PC-3 (cell line): Measurements from ENCODE around the gene GHRH. TPM values are rescaled to one million over a fixed set of nuclear protein-coding genes. Genes with fewer than 3 reads are reported as not detected.

ENCODE experiments used
- ATAC-seq: fragments of 200-7000 bp; cut with Tn5 transposase; 2 replicates; pipeline ENCODE4 v1.9.1; 2020; ENCODE audit warnings: mild to moderate bottlenecking, moderate library complexity
- BruUV-seq: library from RNA; stranded (reverse); fragments of 400-500 nt; replicated peaks from 2 replicates; lab custom pipeline; 2021; lab: Mats Ljungman, UMichigan
- CTCF ChIA-PET: fragments of 300-600 bp; sonication (Branson Sonifier 250); formaldehyde crosslinking; loops from one replicate; lab custom pipeline; 2022; ENCODE audit warnings: antibody characterized with exemption; lab: Charles Lee
- POLR2A ChIA-PET: fragments of 300-600 bp; sonication (Branson Sonifier 250); formaldehyde crosslinking; loops from one replicate; lab custom pipeline; 2022; ENCODE audit warnings: antibody characterized with exemption; ENCODE audit not compliant: unreplicated experiment; lab: Charles Lee
- DNase-seq: peaks from one replicate; pipeline ENCODE4 v3.0.0-alpha.2; 2015
- H2AFZ ChIP-seq: fragments of 300-600 bp; sonication (generic); 2 replicates; pipeline ENCODE4 v1.6.0; 2016; ENCODE audit warnings: antibody characterized with exemption, low read length
- H3F3A ChIP-seq: fragments of 300-600 bp; sonication (generic); one replicate; pipeline ENCODE4 v1.6.0; 2017; ENCODE audit warnings: antibody characterized with exemption, low read length, control low read depth, mild to moderate bottlenecking; ENCODE audit not compliant: unreplicated experiment
- H3K27ac ChIP-seq: fragments of 300-600 bp; sonication (generic); 2 replicates; pipeline ENCODE4 v1.5.1; 2016; ENCODE audit warnings: mild to moderate bottlenecking, low read length
- H3K27me3 ChIP-seq: fragments of 300-600 bp; sonication (generic); 2 replicates; pipeline ENCODE4 v1.6.1; 2016; ENCODE audit warnings: low read length, mixed read lengths
- H3K36me3 ChIP-seq: fragments of 300-600 bp; sonication (generic); 2 replicates; pipeline ENCODE4 v1.6.1; 2016; ENCODE audit warnings: low read depth, mixed run types, low read length, mixed read lengths
- H3K4me1 ChIP-seq: fragments of 300-600 bp; sonication (generic); 2 replicates; pipeline ENCODE4 v1.5.1; 2016; ENCODE audit warnings: low read length; ENCODE audit not compliant: insufficient read depth
- H3K4me2 ChIP-seq: fragments of 300-600 bp; sonication (generic); 2 replicates; pipeline ENCODE4 v1.6.0; 2016; ENCODE audit warnings: low read length
- H3K4me3 ChIP-seq: fragments of 300-600 bp; sonication (generic); 2 replicates; pipeline ENCODE4 v1.5.1; 2016; ENCODE audit warnings: mild to moderate bottlenecking, low read length, mixed read lengths
- H3K79me2 ChIP-seq: fragments of 300-600 bp; sonication (generic); 2 replicates; pipeline ENCODE4 v1.6.1; 2017; ENCODE audit warnings: low read length, mixed read lengths
- H3K9ac ChIP-seq: fragments of 300-600 bp; sonication (generic); 2 replicates; pipeline ENCODE4 v1.6.0; 2016; ENCODE audit warnings: mild to moderate bottlenecking, low read length
- H3K9me2 ChIP-seq: fragments of 300-600 bp; sonication (generic); replicated peaks from 2 replicates; pipeline ENCODE4 v1.6.1; 2016; ENCODE audit warnings: mixed run types, low read length, mixed read lengths
- H3K9me3 ChIP-seq: fragments of 300-600 bp; sonication (generic); 2 replicates; pipeline ENCODE4 v1.6.1; 2016; ENCODE audit warnings: low read length, mixed read lengths
- H4K20me1 ChIP-seq: fragments of 300-600 bp; sonication (generic); 2 replicates; pipeline ENCODE4 v1.6.1; 2016; ENCODE audit warnings: low read length, mixed read lengths
- EZH2 ChIP-seq: fragments of 300-600 bp; sonication (generic); IDR thresholded peaks from one replicate; pipeline ENCODE4 v1.6.1; 2017; ENCODE audit warnings: antibody characterized with exemption, mild to moderate bottlenecking, low read length; ENCODE audit not compliant: unreplicated experiment
- EZH2phosphoT487 ChIP-seq: fragments of 300-600 bp; sonication (generic); IDR thresholded peaks from 2 replicates; pipeline ENCODE4 v1.6.1; 2018; ENCODE audit warnings: mild to moderate bottlenecking, antibody characterized with exemption, low read length, borderline replicate concordance
- intact Hi-C: fragments of 100-400 bp; cut with micrococcal nuclease; formaldehyde crosslinking; loops from 2 replicates; pipeline ENCODE4 v1.9.0; 2023
- total RNA-seq: library from RNA; depleted of rRNA; stranded (reverse); fragments of >200 nt; gene quantifications from 2 replicates; pipeline ENCODE4 v1.2.3, GENCODE V29; 2014
- TF ChIP-seq, protein P1 (sequence below): fragments of 300-600 bp; sonication (generic); conservative IDR thresholded peaks from 2 replicates; pipeline ENCODE4 v1.5.1; 2017; ENCODE audit warnings: antibody characterized with exemption, low read depth, mild to moderate bottlenecking, low read length

The GHRH gene
- total RNA-seq, 1 experiment from 2014 or later, result not detected

DNA sequence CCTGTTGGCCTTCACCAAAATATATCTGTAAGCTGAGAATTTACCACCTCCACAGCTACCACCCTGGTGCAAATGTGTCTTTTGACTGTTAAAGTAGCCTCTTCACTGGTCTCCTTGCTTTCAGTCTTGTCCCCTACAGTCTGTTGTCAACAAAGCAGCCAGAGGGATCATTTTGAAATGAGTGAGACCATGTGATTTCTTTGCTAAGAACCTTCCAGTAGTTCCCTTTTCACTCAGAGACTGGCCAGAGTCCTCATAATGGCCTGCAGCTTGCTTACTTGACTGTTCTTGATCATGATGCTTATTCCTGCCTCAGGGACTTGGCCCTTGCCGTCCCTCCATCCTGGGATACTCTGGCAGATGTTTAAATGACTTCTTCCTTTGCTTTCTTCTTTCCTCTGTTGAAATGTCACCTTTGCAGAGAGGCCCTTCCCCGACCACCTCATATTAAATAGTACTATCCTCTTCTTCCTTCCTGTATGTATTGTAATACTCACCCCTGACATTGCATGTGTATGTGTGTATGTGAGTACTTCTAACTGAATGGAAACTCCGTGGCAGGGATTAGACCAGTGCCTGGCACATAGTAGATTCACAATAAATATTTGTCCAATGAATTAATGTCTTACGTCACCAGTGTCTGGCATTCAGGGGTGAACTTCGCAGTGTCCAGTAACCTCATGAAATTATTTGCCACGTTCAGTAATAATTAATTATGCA, 32.8 kb upstream of the GHRH start:
- ATAC-seq (peak; percentile 46), DNase-seq (no peak)
- Histone ChIP-seq H3K4me2 (peak overlapping the region; percentile 52), H3K4me1 (peaks cover 54% of the 10 kb centered on the region), H3K9me3 (no peaks in the 10 kb centered on the region), H3K9ac (peak overlapping the region; percentile 39), H3K36me3 (peaks cover 12% of the 10 kb centered on the region; the same call in 1 of the 2 replicates), H3K79me2 (peaks cover 88% of the 10 kb centered on the region), H3F3A (peaks cover 19% of the 10 kb centered on the region), H2AFZ (no peak overlapping the region), H3K9me2 (no peaks in the 10 kb centered on the region), H4K20me1 (no peaks in the 10 kb centered on the region), H3K27me3 (no peaks in the 10 kb centered on the region), H3K4me3 (peak overlapping the region; percentile 1; the same call in 1 of the 2 replicates), H3K27ac (peak overlapping the region; percentile 84)
- ChIA-PET POLR2A (interaction anchor here (0.6 kb wide), 1 partner anchor 248 kb away, joined by 3 read pairs; no protein-coding TSS in a partner anchor), CTCF (interaction anchor here (0.6 to 1.0 kb wide), 2 partner anchors 50 to 86 kb away, joined by 4 to 8 read pairs; no protein-coding TSS in a partner anchor)
- intact Hi-C loops, result loop anchor here (2.0 kb wide), 1 partner anchor 86 kb away; no protein-coding TSS in a partner anchor
- TF ChIP-seq EZH2phosphoT487, result no peak
- TF ChIP-seq EZH2, result no peak
- TF ChIP-seq, protein P1, sequence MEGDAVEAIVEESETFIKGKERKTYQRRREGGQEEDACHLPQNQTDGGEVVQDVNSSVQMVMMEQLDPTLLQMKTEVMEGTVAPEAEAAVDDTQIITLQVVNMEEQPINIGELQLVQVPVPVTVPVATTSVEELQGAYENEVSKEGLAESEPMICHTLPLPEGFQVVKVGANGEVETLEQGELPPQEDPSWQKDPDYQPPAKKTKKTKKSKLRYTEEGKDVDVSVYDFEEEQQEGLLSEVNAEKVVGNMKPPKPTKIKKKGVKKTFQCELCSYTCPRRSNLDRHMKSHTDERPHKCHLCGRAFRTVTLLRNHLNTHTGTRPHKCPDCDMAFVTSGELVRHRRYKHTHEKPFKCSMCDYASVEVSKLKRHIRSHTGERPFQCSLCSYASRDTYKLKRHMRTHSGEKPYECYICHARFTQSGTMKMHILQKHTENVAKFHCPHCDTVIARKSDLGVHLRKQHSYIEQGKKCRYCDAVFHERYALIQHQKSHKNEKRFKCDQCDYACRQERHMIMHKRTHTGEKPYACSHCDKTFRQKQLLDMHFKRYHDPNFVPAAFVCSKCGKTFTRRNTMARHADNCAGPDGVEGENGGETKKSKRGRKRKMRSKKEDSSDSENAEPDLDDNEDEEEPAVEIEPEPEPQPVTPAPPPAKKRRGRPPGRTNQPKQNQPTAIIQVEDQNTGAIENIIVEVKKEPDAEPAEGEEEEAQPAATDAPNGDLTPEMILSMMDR, result no peak
- BruUV-seq, result TSS peak; percentile 84

DNA sequence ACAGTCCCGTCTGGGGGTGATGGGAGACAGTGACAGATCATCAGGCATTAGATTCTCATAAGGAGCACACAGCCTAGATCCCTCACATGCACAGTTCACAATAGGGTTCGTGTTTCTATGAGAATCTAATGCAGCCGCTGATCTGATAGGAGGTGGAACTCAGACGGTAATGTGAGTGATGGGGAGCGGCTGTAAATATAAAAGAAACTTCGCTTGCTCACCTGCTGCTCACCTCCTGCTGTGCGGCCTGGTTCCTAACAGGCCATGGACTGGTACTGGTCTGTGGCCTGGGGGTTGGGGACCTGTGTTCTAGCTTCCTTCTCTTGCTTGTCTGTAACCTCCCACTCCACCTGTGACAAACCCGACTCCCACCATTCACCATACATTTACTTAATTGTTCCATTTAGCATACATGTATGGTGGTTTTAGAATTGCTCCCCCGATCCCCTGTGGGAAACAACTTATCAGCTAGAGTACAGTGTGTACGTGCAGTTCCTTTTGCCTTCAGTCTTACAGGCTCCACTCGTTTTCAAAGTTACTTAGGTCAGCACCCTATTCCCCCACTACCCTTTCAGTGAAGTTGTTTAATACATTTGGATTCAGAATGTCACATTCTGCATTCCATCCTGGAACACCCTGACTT, 31.8 kb upstream of the GHRH start:
- TF ChIP-seq EZH2 (no peak), EZH2phosphoT487 (no peak)
- TF ChIP-seq, protein P1, result no peak
- intact Hi-C loops, result no loop called here
- ATAC-seq (no peak), DNase-seq (no peak)
- peaks cover 19% of the 10 kb centered on the region for H3F3A ChIP-seq
- no peaks in the 10 kb centered on the region for H3K9me3 ChIP-seq
- peaks cover 54% of the 10 kb centered on the region for H3K4me1 ChIP-seq
- no peak overlapping the region for H3K9ac ChIP-seq
- no TSS peak for BruUV-seq
- no peak overlapping the region for H2AFZ ChIP-seq
- CTCF ChIA-PET, result no interaction called here
- H4K20me1 ChIP-seq, result no peaks in the 10 kb centered on the region
- H3K9me2 ChIP-seq, result no peaks in the 10 kb centered on the region
- H3K27ac ChIP-seq, result peak overlapping the region; percentile 84
- H3K4me2 ChIP-seq, result peak overlapping the region; percentile 52
- H3K36me3 ChIP-seq, result peaks cover 8% of the 10 kb centered on the region; the same call in 1 of the 2 replicates
- POLR2A ChIA-PET, result no interaction called here
- peaks cover 81% of the 10 kb centered on the region for H3K79me2 ChIP-seq
- H3K4me3 ChIP-seq, result no peak overlapping the region
- H3K27me3 ChIP-seq, result no peaks in the 10 kb centered on the region
